HG03175 (cell line): ENCODE measurements around the gene SSH3.

Source experiments
- ATAC-seq: cut with Tn5 transposase; IDR thresholded peaks from one replicate; pipeline ENCODE4 v1.9.1; 2021; ENCODE audit warnings: mild to moderate bottlenecking, moderate library complexity; ENCODE audit not compliant: unreplicated experiment

Gene SSH3

DNA sequence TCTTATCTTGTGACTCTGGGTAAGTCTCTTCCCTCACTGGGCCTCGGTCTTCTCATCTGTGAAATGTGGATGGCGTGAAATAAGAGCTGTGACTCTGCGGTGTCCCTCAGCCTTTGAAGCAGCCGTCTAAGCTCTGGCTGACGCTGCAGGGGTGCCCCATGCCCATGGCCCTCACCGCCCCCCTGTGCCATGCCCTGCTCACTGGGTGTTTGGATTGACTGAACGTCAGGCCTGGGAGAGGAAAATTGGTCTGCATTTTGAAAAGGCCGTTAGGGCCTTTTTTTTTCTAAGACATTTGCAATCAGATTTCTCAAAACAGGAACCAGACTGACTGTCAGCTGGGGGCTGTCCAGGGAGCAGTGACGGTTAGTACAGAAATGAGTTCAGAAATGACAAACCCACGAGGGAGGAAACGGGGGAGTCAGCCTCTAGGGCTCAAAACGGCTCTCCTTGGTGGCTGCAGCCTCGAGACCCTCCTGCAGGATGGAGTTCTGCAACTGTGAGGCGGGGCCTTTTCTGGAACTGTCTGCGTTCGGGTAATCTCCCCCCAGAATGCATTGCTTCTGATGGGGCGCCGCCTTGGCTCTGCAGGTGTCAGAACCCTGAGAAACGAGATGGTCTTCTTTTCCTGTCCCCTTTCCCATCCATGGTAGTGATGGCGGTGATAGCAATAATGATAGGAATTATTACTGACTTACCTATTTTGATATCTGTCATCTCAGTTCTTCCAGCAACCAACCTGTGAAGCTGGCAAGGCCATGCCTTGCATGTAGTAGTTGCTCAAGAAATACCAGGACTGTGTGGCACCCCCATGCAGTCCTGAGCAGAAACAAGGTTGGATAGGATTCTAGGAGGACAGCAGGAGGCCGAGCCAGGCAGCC lies 35.0 kb upstream of the SSH3 start:
- ATAC-seq: peak; percentile 45

DNA sequence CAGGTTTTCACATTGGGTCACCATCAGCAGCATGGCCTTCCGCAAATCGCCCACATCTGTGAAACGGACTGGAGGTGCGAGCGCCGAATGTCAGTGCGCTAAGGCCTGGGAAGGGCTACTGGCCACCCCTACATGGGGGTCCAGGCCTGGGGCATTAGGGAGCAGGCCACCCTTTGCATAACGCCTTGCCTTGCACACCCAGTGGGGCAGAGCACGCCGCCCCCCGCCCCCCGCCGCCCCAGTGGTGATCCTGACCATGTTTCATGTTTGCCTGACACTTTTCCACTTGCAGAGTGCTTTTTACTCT lies 34.4 kb upstream of the SSH3 start:
- no peak for ATAC-seq

DNA sequence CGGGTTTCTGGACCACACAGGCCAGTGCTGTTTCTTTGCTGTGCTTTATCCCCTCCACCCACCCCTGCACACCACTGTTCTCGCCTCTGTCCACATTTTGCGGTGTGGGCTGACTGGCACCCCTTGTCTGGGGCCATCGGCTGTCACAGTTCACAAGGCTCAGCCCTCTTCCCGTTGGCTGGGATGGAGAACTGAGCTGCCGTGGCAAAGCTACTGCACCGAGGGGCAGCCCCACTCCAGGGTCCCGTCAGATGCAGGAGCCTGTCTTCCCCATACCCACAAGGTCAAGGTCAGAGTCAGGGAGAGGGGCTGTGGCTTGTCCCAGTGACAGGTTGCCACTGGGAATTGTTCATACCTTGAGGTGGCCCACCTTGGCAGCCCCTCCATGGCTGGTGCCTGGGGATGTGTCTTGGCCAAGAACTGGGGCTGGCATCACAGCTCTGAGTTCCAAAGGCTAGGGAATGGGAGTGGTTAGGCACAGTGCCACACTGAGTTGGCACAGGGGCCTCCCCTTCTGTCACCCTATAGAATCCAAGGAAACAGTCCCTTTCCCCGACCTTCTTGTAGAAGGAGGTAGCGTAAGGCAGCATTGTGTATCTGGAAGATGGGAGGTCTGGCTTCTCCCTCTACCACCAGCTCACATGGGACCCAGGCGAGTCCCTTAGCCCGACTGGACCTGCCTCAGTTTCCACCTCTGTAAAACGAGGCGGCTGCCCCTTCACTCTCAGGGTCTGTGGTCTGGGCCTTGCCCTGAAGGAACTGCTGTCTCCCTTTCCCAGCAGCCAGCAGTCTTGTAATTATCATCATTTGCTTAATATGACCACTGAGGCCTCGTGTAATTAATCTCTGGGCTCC lies 33.7 kb upstream of the SSH3 start:
- ATAC-seq: no peak

DNA sequence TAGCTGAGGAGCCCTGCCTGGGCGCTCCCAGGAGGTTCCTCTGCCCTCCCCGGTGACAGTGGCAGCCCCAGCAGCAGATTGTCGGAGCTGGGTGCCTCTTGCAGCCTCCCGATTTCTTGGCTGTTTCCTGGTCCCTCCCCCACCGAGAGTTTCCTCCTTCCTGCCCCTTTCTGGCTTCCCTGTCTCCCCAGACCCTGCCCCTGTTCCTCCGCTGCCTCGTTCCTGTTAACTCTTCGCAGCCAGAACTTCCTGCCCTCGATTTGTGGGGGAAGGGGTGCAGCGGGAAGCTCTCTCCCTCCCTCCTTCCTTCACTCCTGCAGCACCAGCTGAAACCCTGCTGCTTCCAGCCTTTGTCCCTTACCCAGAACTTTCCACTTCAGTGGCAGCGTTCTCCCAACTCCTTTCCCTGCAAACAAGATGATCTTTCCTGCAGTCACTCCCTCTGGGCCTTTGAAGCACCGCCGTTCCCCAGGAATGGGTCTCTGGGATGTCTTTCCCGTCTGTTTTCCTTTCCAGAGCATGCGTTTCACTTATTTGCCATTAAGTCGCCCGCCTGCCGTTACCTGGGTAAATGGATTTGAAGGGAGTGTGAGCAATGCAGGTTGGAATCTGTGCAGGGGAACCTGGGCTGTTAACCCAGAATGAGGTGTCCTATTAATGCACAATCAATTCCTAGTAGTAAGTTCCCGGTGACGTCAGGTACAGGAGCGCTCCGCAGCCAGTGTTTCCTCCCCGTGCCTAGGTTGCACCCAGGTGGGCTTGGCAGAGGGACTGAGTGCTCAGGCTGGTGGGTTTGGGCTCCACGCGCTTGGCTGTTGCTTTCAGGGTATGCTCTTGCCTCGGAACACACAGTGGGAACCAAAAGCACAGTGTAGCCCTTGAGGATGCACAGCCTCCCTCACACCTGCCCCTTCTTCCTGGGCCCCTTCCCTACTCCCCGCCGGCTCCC lies 32.8 kb upstream of the SSH3 start:
- ATAC-seq: no peak

DNA sequence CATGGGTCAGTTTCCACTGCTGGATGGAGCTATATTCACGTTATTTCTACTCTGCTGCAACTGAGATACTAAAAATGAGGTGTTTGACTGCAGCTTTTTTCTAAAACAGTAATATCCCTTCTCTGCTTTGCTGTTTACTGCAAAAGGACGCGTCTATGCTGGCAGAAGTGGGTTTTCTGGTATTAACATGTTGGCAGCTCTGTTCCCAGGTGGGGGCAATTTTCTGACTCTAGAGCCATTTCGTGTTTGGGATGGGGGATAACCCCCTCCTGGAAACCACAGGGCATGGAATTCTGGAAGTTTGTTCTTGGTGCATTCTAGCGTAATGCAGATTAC lies 32.2 kb upstream of the SSH3 start:
- no peak for ATAC-seq

DNA sequence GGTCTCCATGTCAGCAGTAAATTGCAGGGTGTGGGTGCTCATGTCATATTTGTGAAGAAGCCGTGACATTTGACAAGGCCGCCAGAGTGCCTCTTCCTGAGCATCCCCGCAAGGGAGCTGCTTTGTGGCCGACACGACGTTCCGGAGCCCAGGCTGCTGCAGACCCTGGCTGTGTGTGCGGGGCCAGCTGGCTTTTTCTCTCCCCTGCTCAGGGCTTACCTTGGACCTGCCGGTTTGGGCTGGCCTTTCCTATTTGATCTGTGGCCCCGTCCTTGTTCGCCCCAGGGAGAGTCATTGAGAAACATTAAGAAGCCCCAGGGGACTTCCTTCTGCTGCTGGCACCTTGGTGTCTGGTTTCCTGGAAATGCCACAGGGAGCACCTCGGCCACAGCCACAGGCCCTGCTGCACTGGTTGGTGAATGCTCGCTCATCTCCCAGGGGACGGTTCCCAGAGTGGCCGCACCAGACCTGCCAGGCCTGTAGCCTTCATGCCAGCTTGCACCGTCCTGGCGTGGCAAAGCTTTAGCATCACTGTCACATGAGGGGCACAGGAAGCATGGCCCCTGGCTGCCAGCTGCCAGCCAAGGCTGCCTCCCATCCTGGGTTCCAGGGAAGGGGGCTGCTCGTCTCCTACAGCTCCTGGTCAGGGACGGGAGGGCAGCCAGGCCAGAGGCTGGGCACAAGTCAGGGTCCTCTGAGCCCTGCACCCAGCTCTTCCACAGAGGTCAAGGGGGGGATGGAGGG lies 31.6 kb upstream of the SSH3 start:
- no peak for ATAC-seq

DNA sequence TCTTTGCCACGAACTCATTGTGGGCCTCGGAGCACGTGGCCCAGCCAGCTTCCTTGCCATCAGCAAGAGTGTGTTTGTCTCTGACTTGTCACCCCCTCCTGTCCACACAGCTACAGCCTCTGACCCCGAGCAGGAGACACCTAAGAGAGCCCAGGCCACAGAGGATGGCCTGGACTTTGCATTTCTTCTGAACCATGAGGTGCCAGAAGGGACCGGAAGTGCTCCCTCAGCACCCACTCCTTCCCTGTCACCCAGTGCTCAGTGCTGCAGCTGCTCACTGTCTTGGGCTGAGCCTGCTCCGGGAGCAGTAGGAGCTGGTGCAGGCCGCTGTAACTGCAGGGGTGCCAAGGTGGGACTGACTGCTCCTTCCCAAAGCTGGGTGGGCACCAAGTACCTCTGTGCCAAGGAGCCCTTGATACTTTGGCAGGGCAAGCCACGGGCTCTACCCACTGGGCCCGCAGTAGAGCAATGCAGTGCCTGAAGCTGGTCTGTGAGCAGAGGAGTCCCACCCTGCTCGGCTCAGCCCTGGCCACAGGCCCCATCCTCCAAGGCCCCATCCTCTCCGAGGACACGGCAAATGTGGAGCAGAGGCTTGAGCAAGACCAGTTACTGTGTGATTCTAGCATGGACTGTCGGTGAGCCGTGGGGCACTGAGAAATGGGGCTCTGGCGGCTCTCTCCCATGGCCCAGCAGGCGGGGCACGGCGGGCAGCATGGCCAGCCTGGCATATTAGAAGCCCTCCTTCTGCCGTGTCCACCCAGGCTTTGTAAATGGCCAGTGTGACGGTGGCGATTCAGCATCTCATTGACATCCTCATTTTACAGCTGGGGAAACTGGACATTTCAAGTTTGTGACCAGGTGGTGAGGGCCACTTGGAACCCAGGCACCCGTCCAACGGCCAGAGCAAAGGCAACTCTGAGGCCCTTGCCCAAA lies 30.7 kb upstream of the SSH3 start:
- ATAC-seq: no peak

DNA sequence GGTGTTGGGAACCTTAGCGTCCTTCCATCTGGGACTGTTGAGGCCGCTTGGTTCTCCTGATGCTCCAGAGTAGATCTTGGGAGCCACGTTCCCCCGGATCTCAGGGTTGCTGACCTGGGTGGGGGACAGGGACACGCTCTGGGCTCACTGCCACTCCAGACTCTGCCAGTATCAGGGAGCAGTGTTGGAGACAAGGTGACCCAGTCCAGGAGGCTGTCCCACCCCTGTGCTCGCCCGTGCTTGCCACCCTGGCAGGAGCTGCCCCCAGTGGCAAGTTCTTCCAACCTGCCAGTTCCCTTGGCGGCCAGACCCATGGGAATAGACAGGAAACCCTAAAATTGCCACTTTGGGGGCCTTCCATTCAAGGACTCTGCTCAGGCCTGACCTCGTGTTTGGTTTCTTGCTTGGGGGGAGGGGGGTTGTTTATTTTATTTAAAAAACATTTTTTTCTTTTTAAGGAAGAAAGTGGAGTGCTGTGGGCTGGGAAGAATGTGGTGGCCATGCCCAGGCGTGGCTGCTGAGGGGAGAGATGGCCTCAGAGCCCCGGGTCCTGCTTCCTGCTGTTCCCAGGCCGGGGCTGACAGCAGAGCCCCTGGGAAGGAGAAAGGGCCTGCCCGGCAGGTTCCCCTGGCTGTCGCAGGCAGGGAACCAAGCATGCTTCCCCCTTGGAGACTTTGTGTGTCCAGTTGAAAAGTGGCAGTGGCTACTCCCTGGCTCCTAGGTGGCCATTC lies 29.9 kb upstream of the SSH3 start:
- no peak for ATAC-seq

DNA sequence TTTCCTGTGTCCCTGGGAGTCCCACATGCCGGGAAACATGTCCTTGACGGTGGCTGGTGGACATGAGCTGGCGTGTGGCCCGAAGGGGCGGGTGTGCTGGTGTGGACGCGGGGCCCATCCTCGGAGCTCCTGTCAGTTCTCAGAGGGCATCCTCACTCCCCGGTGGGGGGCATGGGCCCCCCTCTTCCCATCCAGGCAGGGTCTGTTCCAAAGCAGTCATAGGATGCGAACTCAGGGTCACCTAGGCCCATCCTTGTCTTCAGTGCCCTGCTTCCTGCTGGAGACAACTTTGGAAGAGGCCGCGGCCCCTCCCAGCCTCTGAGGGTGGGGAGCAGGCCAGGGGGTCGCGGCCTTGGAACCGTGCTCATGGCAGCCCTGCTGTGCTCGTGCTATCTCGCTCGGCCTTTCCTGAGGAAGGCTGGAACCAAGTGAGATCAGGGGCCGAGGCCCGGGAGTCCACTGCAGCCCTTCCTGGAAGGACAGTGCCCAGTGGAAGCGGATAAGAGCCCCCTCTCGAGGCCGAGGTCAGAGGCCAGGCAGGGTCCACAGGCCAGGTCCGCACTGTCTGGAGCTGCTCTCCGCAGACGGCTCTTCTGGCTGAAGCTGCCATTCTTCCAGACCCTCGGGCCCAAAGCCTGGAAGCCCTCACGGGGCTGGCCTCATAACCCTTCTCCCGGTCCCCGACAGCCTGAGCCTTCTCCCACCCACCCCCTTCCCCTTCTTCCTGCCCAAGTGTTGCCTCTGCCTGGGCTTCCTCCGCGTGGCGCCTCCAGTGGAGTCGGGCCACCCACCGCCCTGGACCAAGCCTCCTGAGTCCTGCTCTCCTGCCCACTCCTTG lies 28.3 kb upstream of the SSH3 start:
- no peak for ATAC-seq

DNA sequence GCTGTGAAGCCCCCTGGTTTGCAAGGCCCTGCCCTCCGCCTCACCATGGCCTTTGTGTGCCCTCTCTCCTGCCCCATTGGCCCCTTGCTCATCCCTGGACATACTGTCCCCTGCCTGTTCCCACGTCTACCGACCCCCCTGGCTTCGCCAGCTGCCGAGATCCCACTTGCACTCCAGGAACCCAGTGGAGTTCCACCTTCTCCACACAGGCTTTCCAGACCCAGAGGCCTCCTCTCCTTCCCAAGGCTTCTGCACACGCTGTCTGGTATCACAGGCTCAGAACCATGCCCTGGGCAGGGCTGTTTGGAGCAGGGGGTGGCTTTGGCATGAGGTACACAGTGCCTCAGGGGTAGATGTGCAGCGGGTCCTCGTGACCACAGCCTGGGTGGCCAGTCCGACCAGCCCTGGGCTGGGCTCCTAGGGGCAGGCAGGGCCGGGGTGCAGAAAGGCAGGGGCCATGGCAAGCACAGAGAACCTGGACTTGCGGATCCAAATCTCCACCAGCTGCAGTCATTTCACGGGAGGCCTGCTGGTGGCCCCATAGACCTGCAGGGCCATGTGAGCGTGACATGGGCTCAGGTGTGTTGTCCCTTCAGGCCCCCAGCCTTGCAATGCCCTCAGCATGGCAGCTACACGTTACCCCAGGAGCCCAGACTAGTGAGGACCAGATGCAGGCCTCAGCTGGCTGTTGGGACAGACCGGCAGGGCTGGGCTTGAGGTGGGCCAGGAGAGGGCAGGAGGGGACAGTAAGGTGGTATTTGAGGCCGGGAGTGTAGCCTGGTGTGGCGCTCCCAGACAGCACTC lies 27.5 kb upstream of the SSH3 start:
- no peak for ATAC-seq

DNA sequence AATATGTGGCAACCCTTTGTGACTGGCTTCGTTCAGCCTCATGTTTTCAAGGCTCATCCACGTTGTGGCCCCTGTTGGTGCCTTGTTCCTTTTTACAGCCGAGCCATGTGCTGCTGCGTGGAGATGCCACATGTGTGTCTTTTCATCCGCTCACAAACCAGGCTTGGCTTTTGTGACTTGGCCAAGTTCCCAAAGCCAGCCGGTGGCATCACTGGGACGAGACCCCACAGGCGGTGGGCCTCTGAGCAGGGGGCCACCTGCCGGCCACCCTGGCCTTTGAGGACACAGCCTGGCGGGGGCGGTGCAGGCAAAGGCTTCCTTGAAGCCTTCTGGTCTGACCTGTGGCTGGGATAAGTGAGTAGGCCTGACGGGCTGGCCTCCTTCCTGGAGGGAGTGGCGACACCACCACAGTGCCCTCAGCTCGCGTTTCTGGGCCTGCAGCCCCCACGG lies 26.5 kb upstream of the SSH3 start:
- ATAC-seq: peak; percentile 2

DNA sequence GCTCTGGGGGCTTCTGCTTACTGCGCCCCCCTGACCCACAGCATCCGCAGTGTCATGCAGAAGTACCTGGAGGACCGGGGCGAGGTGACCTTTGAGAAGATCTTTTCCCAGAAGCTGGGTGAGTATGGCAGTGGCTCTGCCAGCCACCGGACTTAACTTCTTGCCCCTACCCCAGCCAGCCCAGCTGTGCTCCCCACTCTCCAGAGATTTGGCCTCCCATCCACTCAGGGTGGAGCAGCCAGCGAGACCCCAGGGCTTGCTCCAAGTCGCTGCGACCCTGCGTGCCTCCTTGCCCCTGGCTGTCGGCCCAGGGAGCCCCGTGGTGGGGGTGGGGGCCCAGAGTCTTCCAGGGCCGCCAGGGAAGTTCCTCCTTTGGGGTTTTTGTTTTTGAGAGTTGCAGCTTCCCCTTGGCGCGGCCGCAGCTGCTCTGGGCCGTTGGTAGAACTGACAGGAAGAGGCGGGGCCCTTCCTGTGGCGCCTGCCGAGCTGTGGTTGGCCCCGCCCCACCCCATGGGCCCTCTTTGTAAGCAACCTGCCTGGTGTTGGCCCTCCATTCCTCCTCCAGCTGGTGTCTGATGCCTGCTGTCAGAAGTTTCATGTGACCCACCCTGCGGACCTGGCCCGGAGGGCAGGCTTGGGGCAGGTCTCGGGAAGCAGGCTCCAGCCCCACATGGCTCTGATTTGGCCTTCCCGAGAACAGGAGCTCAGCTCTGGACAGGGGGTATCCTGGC lies 25.9 kb upstream of the SSH3 start:
- peak; percentile 90 for ATAC-seq

DNA sequence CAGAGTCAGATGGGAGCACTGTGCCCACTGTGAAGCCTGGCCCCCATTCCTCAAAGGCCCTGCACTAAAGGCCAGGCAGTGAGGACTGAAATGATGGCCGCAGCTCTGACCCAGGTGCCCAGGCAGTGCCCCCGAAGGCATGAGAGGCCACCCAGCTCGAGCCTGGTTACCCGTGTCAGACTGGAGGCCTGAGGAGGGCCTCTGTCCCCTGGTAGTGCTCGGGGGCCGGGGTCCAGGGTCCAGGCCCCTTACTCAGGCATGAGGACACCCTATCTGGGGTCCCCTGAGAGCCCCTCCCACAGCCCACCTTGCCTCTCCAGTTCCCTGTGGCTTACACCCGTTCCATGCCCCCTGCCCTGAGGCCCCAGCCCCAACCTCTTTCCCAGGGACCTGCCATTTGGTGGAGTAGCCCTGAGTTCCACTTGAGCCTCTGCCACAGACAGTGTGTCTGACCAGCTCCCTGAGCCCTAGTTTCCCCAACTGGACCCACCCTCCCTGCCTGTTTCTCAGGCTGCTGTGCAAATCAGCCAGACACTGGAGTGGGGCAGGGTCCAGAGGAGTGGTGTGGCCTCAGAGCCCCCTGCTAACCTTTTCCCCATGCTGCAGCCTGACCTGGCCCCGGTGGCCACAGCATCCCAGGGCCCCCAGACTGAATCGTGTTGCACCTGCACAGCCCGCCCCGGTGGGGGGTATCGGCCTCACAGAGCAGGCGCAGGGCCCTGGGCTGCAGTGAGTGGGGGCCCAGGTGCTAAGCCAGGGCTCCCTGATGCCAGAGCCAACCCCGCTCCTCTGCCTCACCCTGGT lies 25.0 kb upstream of the SSH3 start:
- ATAC-seq: no peak

DNA sequence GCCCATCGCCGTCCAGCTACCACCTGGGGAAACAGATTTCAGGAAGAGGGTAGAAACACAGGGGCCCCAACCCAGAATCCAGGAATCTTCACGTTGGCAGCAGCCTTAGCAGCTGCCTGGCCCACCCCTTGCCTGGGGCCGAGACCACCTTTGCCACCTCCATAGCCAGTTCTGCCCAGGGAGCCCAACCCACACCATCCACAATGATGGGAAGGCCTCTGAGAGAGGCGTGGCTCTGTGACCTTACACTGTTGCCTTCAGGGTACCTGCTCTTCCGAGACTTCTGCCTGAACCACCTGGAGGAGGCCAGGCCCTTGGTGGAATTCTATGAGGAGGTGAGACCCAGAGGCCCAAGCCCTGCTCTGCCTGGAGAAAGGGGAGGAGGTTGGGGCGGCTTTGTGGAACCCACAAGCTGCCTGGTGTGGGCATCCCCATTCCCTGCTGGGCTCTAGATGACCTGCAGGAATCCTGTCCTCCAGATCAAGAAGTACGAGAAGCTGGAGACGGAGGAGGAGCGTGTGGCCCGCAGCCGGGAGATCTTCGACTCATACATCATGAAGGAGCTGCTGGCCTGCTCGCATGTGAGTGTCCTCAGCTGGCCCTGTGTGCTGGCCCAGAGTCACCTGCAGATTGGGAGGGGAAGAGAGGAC lies 24.3 kb upstream of the SSH3 start:
- no peak for ATAC-seq
